ENCODE data around the gene CAMK2D.

The CAMK2D gene

GRCh38 chr4:113620032-113620431 lies 141.5 kb downstream of the CAMK2D start:
- Histone ChIP-seq H3K36me3 (replicated peaks; ENCODE audit: insufficient read depth, low read length) (no peaks in the 10 kb centered on the region), H3K27ac (ENCODE audit: low read length) (no peak overlapping the region), H3F3A (ENCODE audit: insufficient read depth, low read length) (no peaks in the 10 kb centered on the region), H3K4me2 (ENCODE audit: low read depth, low read length) (no peak overlapping the region), H3K9me2 (replicated peaks; ENCODE audit: insufficient read depth, low read length) (no peaks in the 10 kb centered on the region), H4K20me1 (ENCODE audit: insufficient read depth, low read length) (no peaks in the 10 kb centered on the region), H3K27me3 (replicated peaks; ENCODE audit: insufficient read depth, low read length) (no peaks in the 10 kb centered on the region), H3K9me3 (replicated peaks; ENCODE audit: insufficient read depth, low read length) (no peaks in the 10 kb centered on the region), H3K9ac (ENCODE audit: low read length) (no peak overlapping the region), H2AFZ (ENCODE audit: low read length) (no peak overlapping the region), H3K4me1 (ENCODE audit: low read length) (no peaks in the 10 kb centered on the region), H3K4me3 (ENCODE audit: low read length) (no peak overlapping the region), H3K79me2 (ENCODE audit: low read length) (no peaks in the 10 kb centered on the region)
- DNase-seq = no peak
- no peak for TF ChIP-seq CTCF (IDR thresholded peaks at IDR 0.05; ENCODE audit: low read length)
- TF ChIP-seq EZH2phosphoT487 (IDR thresholded peaks at IDR 0.05; ENCODE audit: low read length) = no peak
- TF ChIP-seq EZH2 (optimal IDR thresholded peaks at IDR 0.05; ENCODE audit: low read depth, low read length) = no peak

- Histone ChIP-seq H3K79me2 (ENCODE audit: low read length) (no peaks in the 10 kb centered on the region), H3K4me2 (ENCODE audit: low read depth, low read length) (no peak overlapping the region), H3K9me2 (replicated peaks; ENCODE audit: insufficient read depth, low read length) (no peaks in the 10 kb centered on the region)
Measured at GRCh38 chr4:113619526-113619925, 142.0 kb downstream of the CAMK2D start.

GRCh38 chr4:113618205-113618604 lies 143.3 kb downstream of the CAMK2D start:
- Histone ChIP-seq H3K4me1 (ENCODE audit: low read length) (no peaks in the 10 kb centered on the region), H3K4me3 (ENCODE audit: low read length) (no peak overlapping the region), H4K20me1 (ENCODE audit: insufficient read depth, low read length) (no peaks in the 10 kb centered on the region), H2AFZ (ENCODE audit: low read length) (no peak overlapping the region), H3F3A (ENCODE audit: insufficient read depth, low read length) (no peaks in the 10 kb centered on the region), H3K9me2 (replicated peaks; ENCODE audit: insufficient read depth, low read length) (no peaks in the 10 kb centered on the region), H3K27ac (ENCODE audit: low read length) (no peak overlapping the region), H3K4me2 (ENCODE audit: low read depth, low read length) (no peak overlapping the region), H3K79me2 (ENCODE audit: low read length) (no peaks in the 10 kb centered on the region), H3K9ac (ENCODE audit: low read length) (no peak overlapping the region), H3K27me3 (replicated peaks; ENCODE audit: insufficient read depth, low read length) (no peaks in the 10 kb centered on the region), H3K36me3 (replicated peaks; ENCODE audit: insufficient read depth, low read length) (no peaks in the 10 kb centered on the region), H3K9me3 (replicated peaks; ENCODE audit: insufficient read depth, low read length) (no peaks in the 10 kb centered on the region)
- DNase-seq = no peak
- TF ChIP-seq CTCF (IDR thresholded peaks at IDR 0.05; ENCODE audit: low read length) (no peak), EZH2 (optimal IDR thresholded peaks at IDR 0.05; ENCODE audit: low read depth, low read length) (no peak), EZH2phosphoT487 (IDR thresholded peaks at IDR 0.05; ENCODE audit: low read length) (no peak)

More at GRCh38 chr4:113619526-113619925, 142.0 kb downstream of the CAMK2D start:
- Histone ChIP-seq H3K4me3 (ENCODE audit: low read length) (no peak overlapping the region), H3F3A (ENCODE audit: insufficient read depth, low read length) (no peaks in the 10 kb centered on the region), H2AFZ (ENCODE audit: low read length) (no peak overlapping the region), H3K27ac (ENCODE audit: low read length) (no peak overlapping the region), H3K36me3 (replicated peaks; ENCODE audit: insufficient read depth, low read length) (no peaks in the 10 kb centered on the region), H3K9ac (ENCODE audit: low read length) (no peak overlapping the region), H3K9me3 (replicated peaks; ENCODE audit: insufficient read depth, low read length) (no peaks in the 10 kb centered on the region), H4K20me1 (ENCODE audit: insufficient read depth, low read length) (no peaks in the 10 kb centered on the region), H3K4me1 (ENCODE audit: low read length) (no peaks in the 10 kb centered on the region), H3K27me3 (replicated peaks; ENCODE audit: insufficient read depth, low read length) (no peaks in the 10 kb centered on the region)
- no peak for DNase-seq
- TF ChIP-seq CTCF (IDR thresholded peaks at IDR 0.05; ENCODE audit: low read length) (no peak), EZH2phosphoT487 (IDR thresholded peaks at IDR 0.05; ENCODE audit: low read length) (no peak), EZH2 (optimal IDR thresholded peaks at IDR 0.05; ENCODE audit: low read depth, low read length) (no peak)
